ENCODE data around the gene TARP.
"Not testable (repeated sequence)": the region's sequence is repeated elsewhere in the genome, so short reads cannot be mapped to it uniquely, and the experiment has no call there.

TARP gene

GRCh38 chr7:38262545-38262944 is 10.9 kb downstream of the TARP start:
- DNase-seq (ENCODE audit: insufficient read length, low spot score), result no peak
- TF ChIP-seq POLR2A (IDR thresholded peaks at IDR 0.05; ENCODE audit: low read depth, low read length), result no peak
- no peak for FAIRE-seq

DNA sequence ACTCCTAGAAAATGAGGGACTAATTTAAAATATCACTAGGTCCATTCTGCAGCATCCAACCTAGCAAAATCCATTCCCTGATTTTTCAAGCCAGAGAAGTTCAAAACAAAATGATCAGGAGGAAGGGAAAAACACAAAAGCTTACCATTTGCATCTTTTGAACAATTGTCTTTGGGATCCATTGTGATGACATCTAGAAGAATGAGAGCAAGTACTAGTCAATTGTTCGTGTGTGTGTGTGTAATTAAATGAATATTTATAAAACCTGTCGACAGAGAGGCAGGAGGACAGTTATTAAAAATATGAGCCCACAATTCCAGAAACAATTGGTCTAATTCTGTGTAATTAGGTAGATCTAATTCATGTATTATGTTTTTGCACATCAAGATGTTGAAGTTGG is 11.4 kb downstream of the TARP start:
- not testable (repeated sequence) for FAIRE-seq; DNase-seq (ENCODE audit: insufficient read length, low spot score)

DNA sequence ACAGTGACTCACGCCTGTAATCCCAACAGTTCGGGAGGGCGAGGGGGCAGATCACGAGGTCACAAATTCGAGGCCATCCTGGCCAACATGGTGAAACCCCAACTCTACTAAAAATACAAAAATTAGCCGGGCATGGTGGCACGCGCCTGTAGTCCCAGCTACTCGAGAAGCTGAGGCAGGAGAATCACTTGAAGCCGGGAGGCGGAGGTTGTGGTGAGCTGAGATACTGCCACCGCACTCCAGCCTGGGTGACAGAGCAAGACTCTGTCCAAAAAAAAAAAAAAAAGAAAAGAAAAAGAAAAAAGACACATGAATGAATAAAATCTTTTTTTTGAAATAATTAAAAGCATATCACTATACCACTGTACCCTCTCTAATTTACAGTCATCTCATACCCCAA is 11.8 kb downstream of the TARP start:
- DNase-seq (ENCODE audit: insufficient read length, low spot score); FAIRE-seq: not testable (repeated sequence)

GRCh38 chr7:38259157-38259556 is 14.3 kb downstream of the TARP start:
- not testable (repeated sequence) for FAIRE-seq; DNase-seq (ENCODE audit: insufficient read length, low spot score)

DNA sequence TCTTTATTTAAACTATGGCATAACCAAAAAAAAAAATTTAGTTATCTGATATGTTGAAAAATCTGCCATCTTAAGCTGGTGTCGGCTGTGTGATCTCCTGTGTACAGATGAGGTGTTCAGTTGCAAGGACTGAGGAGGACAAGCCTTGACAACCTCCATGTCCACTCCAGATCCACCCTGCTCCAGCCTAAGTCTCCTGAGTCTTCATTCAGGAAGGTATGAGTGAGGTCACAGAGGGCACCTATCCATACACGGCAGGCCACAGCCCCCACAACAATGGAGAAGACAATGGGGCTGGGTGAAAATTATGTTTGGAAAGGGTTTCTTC is 16.1 kb downstream of the TARP start:
- DNase-seq (ENCODE audit: insufficient read length, low spot score) (no peak), FAIRE-seq (no peak)
- TF ChIP-seq POLR2A (IDR thresholded peaks at IDR 0.05; ENCODE audit: low read depth, low read length), result no peak

GRCh38 chr7:38249849-38250248 is 23.6 kb downstream of the TARP start:
- FAIRE-seq; DNase-seq (ENCODE audit: insufficient read length, low spot score): not testable (repeated sequence)

DNA sequence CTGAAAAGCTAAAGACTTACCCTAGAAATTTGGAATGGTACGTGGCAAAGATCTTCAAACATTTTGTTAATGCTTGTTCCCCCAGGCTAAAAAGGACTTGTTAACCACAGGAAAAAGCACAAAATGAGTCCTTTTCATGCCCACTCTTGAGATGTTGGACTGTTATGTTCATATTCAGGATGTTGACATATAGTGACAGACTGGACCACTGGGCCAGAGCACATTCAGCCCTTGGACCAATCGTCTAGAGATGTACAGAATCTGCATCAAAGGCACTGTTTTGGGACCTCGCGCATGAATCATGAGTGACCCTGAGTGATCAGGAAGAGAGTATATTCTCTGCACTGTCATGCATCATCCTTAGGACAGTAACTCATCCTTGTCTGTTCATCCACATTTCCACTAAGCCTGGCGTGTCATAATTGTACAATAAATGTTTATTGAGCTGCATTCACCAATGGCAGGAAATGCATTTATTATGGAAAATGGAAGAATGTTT is 25.3 kb downstream of the TARP start:
- DNase-seq (ENCODE audit: insufficient read length, low spot score) (no peak), FAIRE-seq (no peak)
- no peak for TF ChIP-seq POLR2A (IDR thresholded peaks at IDR 0.05; ENCODE audit: low read depth, low read length)

- no peak for TF ChIP-seq POLR2A (IDR thresholded peaks at IDR 0.05; ENCODE audit: low read depth, low read length)
- no peak for DNase-seq (ENCODE audit: insufficient read length, low spot score)
- FAIRE-seq, result no peak
These were observed 27.9 kb downstream of the TARP start for GRCh38 chr7:38245409-38245977.

GRCh38 chr7:38244516-38244915 is 28.9 kb downstream of the TARP start:
- TF ChIP-seq POLR2A (IDR thresholded peaks at IDR 0.05; ENCODE audit: low read depth, low read length), result no peak
- DNase-seq (ENCODE audit: insufficient read length, low spot score) (no peak), FAIRE-seq (no peak)

DNA sequence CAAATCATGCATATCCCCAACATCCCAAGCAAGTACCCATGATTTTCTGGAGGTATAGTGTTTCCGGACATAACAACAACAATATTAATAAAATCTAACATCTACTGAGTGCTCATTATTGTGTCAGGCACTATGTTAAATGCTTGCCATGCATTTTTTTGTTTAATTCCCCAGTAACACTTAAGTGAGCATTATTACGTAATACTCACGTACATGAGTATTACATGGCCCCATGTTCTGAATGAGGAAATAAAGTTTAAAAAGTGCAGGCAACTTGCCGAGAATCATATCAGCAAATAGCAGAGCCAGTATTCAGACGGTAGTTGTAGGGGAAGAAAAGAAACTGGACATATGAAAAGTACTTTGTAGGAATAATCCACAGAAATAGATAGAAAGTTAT is 30.1 kb downstream of the TARP start:
- FAIRE-seq; DNase-seq (ENCODE audit: insufficient read length, low spot score): not testable (repeated sequence)

GRCh38 chr7:38242814-38243213 is 30.6 kb downstream of the TARP start:
- no peak for TF ChIP-seq POLR2A (IDR thresholded peaks at IDR 0.05; ENCODE audit: low read depth, low read length)
- no peak for FAIRE-seq
- no peak for DNase-seq (ENCODE audit: insufficient read length, low spot score)

DNA sequence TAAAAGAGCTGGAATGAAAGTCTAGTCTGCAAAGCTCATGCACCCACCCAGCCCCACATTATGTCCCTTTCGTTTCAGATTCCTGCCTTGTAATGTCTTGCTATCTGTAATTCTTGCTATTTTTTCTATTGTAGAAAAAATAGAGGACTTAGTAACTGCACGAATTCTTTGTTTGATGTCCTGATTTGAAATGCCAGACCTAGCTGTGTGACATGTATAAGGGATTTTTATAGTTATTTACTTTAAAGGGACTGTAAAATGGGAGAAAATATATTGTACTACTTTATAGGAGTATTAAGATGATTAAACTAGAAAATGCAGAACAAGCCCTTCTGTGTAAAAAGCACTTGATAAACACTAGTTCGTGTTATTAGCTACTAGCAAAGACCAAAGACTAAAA is 32.4 kb downstream of the TARP start:
- DNase-seq (ENCODE audit: insufficient read length, low spot score) (no peak), FAIRE-seq (no peak)
- TF ChIP-seq POLR2A (IDR thresholded peaks at IDR 0.05; ENCODE audit: low read depth, low read length), result no peak

DNA sequence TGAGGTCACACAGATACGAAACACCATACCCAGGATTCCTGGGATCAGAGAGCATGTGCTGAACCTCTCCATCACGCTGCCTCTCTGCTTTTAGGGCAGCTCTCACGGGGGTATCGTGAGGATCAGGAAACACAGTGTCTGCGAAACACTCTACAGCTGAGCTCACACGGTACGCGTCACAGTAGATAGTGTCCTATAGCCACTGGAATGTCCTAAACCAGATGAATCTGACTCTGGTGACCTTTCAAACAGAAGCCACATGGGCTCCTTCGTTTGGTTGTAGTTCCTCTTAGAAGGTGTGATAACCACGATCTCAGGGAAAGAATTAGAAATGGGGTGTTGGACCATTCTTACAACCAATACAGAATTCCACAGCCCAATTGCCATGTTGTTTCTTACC is 34.3 kb downstream of the TARP start:
- not testable (repeated sequence) for FAIRE-seq; DNase-seq (ENCODE audit: insufficient read length, low spot score)

DNA sequence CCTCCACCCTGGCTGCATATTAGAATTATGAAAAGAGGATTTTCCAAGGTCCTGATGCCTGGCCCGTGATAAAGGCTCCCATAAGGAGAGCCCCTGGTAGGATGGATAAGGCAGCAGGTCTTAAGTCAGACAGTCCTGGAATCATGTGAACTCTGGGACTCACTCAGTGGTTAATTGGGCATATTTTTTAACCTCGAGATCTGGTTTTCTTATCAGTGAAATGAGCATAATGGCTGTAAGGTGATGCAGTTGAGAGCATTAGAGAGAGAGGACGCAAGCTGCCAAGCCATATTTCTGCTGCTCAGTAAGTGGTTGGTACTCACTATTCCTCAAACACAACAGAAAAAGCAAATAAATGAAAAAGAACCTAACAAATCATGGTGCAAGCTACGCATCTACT is 37.8 kb downstream of the TARP start:
- no peak for TF ChIP-seq POLR2A (IDR thresholded peaks at IDR 0.05; ENCODE audit: low read depth, low read length)
- no peak for DNase-seq (ENCODE audit: insufficient read length, low spot score)
- no peak for FAIRE-seq

- DNase-seq (ENCODE audit: insufficient read length, low spot score); FAIRE-seq: not testable (repeated sequence)
These were observed 38.7 kb downstream of the TARP start for GRCh38 chr7:38234759-38235158.

Measured in H54 (cell line).